Testis (tissue), 2 donors: ENCODE results near the gene DNAJA4.

Experiments
- POLR2A ChIP-seq: fragments of 450-650 bp; IDR thresholded peaks from one replicate; pipeline ENCODE4 v1.6.1; 2017; ENCODE audit warnings: antibody characterized with exemption, mild to moderate bottlenecking, moderate library complexity
- TF ChIP-seq, protein P1 (sequence below), 3 experiments: fragments of 450-650 bp in 2 of 3; fragments of 200-600 bp in 1 of 3; sonication (generic) in 1 of 3; IDR thresholded peaks; one replicate each; pipeline ENCODE4 v1.5.1; 2016 to 2019; ENCODE audit warnings: antibody characterized with exemption in 3 of 3, mild to moderate bottlenecking in 2 of 3, moderate library complexity in 1 of 3

DNA sequence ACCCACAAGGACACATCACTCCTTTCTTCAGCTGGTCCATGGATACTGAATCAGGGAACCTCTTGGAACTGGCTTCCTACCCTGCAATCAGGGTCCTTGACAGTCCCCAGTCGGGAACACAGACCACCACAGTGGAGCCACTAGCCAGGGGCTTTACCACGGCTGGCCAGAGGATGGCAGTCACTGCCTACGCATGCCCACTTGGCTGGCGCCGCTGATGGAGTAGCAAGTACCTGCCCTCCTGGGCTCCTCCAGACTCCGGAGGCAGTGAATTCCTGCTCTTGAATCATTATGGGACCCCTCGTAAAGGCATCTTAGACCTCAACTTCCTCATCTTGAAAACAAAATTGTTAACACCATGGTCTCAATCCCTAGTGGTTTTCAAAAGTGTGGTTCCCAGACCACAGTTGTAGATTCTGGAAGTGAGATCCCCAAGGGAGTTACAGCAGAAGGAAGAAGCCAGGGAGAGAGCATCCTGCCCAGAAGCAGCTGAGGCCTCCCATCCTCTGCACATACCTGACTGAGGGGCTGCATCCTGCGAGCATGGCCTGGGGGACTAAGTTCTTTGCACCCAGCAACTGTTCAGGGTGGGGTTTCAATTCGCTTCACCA is 44.2 kb downstream of the DNAJA4 start:
- TF ChIP-seq, protein P1, sequence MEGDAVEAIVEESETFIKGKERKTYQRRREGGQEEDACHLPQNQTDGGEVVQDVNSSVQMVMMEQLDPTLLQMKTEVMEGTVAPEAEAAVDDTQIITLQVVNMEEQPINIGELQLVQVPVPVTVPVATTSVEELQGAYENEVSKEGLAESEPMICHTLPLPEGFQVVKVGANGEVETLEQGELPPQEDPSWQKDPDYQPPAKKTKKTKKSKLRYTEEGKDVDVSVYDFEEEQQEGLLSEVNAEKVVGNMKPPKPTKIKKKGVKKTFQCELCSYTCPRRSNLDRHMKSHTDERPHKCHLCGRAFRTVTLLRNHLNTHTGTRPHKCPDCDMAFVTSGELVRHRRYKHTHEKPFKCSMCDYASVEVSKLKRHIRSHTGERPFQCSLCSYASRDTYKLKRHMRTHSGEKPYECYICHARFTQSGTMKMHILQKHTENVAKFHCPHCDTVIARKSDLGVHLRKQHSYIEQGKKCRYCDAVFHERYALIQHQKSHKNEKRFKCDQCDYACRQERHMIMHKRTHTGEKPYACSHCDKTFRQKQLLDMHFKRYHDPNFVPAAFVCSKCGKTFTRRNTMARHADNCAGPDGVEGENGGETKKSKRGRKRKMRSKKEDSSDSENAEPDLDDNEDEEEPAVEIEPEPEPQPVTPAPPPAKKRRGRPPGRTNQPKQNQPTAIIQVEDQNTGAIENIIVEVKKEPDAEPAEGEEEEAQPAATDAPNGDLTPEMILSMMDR (IDR thresholded peaks at IDR 0.05): peak; percentile 21 to 74 (median 60)
- TF ChIP-seq POLR2A: no peak
